MCF 10A (cell line): ENCODE results near the gene SMPD4. TPM values are rescaled to one million over a fixed set of nuclear protein-coding genes. Genes with fewer than 3 reads are reported as not detected.
"Not testable (repeated sequence)": the region's sequence is repeated elsewhere in the genome, so short reads cannot be mapped to it uniquely, and the experiment has no call there.

ENCODE experiments used
- BruUV-seq: library from RNA; stranded (reverse); fragments of 400-500 nt; replicated peaks from 2 replicates; lab custom pipeline; 2021; lab: Mats Ljungman, UMichigan
- CTCF ChIA-PET: fragments of 300-600 bp; sonication (Branson Sonifier 250); formaldehyde crosslinking; extraction: SDS; loops from one replicate; lab custom pipeline; 2021; ENCODE audit warnings: antibody characterized with exemption, inconsistent platforms; lab: Yijun Ruan, JAX
- POLR2A ChIA-PET: fragments of 300-600, 350-650 bp; sonication (Branson Sonifier 250); formaldehyde crosslinking; extraction: SDS; loops from one replicate; lab custom pipeline; 2020; ENCODE audit warnings: antibody characterized with exemption, inconsistent platforms; lab: Yijun Ruan, JAX
- DNase-seq: peaks from one replicate; pipeline ENCODE4 v3.0.0-alpha.2; 2018; ENCODE audit not compliant: unreplicated experiment
- H3K27ac Mint-ChIP-seq: one replicate; pipeline ENCODE4 v1.8.0; 2022; ENCODE audit warnings: mild to moderate bottlenecking, low read depth, mixed read lengths; ENCODE audit not compliant: unreplicated experiment
- H3K27me3 Mint-ChIP-seq: one replicate; pipeline ENCODE4 v1.8.0; 2022; ENCODE audit warnings: mixed read lengths; ENCODE audit not compliant: insufficient read depth, unreplicated experiment
- H3K36me3 Mint-ChIP-seq: one replicate; pipeline ENCODE4 v1.8.0; 2022; ENCODE audit warnings: mild to moderate bottlenecking, moderate library complexity, mixed read lengths; ENCODE audit not compliant: insufficient read depth, unreplicated experiment
- H3K4me1 Mint-ChIP-seq: one replicate; pipeline ENCODE4 v1.8.0; 2022; ENCODE audit warnings: mixed read lengths; ENCODE audit not compliant: insufficient read depth, unreplicated experiment
- H3K4me3 Mint-ChIP-seq: one replicate; pipeline ENCODE4 v1.8.0; 2022; ENCODE audit warnings: mild to moderate bottlenecking, moderate library complexity, mixed read lengths; ENCODE audit not compliant: unreplicated experiment
- H3K9me3 Mint-ChIP-seq: one replicate; pipeline ENCODE4 v1.8.0; 2022; ENCODE audit warnings: mixed read lengths; ENCODE audit not compliant: unreplicated experiment
- intact Hi-C: fragments of 100-400 bp; cut with micrococcal nuclease; formaldehyde crosslinking; loops from 2 replicates; pipeline ENCODE4 v1.14.1; 2022
- total RNA-seq: library from RNA; stranded (reverse); gene quantifications from 2 replicates; pipeline ENCODE4 v1.2.3, GENCODE V29; 2022
- TF ChIP-seq, protein P1 (sequence below): fragments of 200-600 bp; IDR thresholded peaks from one replicate; pipeline ENCODE4 v1.8.0; 2022; ENCODE audit warnings: antibody characterized with exemption, mild to moderate bottlenecking; ENCODE audit not compliant: unreplicated experiment

Gene SMPD4
- total RNA-seq, 1 experiment from 2014 or later = 41.1 TPM

DNA sequence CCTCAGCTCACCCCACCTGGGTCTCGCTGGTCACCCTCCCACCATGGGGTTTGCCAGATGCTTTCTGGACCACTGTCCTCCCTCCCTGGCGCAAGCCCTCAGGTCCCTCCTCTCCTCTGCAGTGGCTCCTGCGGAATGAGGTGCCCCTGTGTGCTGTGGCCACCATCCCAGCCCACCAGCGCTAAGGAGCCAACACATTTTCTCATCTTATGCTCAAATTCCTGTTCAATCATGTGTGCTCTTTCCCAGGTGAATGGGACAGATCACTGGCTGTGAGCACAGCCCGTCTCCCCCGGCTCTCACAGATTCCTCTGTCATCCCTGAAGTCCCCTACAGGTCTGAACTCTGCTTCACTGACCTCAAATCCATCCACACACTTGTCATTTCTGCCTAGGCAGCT, 21.3 kb downstream of the SMPD4 start:
- no peak overlapping the region for H3K27ac Mint-ChIP-seq
- peaks cover 40% of the 10 kb centered on the region for H3K36me3 Mint-ChIP-seq
- POLR2A ChIA-PET = no interaction called here
- CTCF ChIA-PET = no interaction called here
- no TSS peak for BruUV-seq
- TF ChIP-seq, protein P1, sequence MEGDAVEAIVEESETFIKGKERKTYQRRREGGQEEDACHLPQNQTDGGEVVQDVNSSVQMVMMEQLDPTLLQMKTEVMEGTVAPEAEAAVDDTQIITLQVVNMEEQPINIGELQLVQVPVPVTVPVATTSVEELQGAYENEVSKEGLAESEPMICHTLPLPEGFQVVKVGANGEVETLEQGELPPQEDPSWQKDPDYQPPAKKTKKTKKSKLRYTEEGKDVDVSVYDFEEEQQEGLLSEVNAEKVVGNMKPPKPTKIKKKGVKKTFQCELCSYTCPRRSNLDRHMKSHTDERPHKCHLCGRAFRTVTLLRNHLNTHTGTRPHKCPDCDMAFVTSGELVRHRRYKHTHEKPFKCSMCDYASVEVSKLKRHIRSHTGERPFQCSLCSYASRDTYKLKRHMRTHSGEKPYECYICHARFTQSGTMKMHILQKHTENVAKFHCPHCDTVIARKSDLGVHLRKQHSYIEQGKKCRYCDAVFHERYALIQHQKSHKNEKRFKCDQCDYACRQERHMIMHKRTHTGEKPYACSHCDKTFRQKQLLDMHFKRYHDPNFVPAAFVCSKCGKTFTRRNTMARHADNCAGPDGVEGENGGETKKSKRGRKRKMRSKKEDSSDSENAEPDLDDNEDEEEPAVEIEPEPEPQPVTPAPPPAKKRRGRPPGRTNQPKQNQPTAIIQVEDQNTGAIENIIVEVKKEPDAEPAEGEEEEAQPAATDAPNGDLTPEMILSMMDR = no peak
- no peaks in the 10 kb centered on the region for H3K27me3 Mint-ChIP-seq
- no peaks in the 10 kb centered on the region for H3K9me3 Mint-ChIP-seq
- H3K4me3 Mint-ChIP-seq = no peak overlapping the region
- intact Hi-C loops = no loop called here
- H3K4me1 Mint-ChIP-seq = no peaks in the 10 kb centered on the region
- no peak for DNase-seq

DNA sequence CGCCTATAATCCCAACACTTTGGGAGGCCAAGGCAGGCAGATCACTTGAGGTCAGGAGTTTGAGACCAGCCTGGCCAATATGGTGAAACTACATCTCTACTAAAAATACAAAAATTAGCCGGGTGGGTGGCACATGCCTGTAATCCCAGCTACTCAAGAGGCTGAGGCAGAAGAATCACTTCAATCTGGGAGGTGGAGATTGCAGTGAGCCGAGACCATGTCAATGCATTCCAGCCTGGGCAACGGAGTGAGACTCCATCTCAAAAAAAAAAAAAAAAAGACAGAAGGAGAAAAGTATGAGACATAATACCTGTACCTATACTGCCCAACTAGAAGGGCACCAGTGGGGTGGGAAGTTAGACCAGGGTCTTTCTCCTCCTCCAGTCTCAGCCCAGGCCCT, 22.0 kb downstream of the SMPD4 start:
- intact Hi-C loops, H3K4me1 Mint-ChIP-seq, H3K27ac Mint-ChIP-seq, BruUV-seq, H3K9me3 Mint-ChIP-seq, H3K27me3 Mint-ChIP-seq, POLR2A ChIA-PET, H3K4me3 Mint-ChIP-seq, CTCF ChIA-PET, DNase-seq: not testable (repeated sequence)
- peaks cover 35% of the 10 kb centered on the region for H3K36me3 Mint-ChIP-seq

DNA sequence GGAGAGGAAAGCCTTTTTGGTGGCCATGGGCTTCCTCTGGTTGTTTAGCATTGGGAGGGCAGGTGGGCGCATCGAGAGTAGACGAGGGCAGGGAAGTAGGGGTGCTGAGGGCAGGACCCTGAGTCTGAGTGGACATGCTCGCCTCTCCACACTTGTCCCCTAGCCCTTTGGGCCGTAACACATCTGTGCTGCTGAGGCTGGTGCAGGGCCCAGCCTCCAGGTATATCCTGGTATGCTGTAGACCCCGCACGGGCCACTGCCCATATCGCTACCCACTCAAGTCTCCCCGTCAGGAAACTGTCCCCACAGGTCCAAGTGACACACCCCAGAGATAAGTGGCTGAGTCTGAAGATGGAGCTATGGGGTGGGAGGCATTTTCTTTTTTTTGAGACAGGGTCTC, 22.8 kb downstream of the SMPD4 start:
- DNase-seq = no peak
- Mint-ChIP-seq H3K4me1 (no peaks in the 10 kb centered on the region), H3K27me3 (no peaks in the 10 kb centered on the region), H3K9me3 (no peaks in the 10 kb centered on the region), H3K36me3 (peaks cover 27% of the 10 kb centered on the region), H3K4me3 (no peak overlapping the region), H3K27ac (no peak overlapping the region)
- TF ChIP-seq, protein P1 = no peak
- intact Hi-C loops = no loop called here
- no TSS peak for BruUV-seq
- CTCF ChIA-PET = no interaction called here
- POLR2A ChIA-PET = no interaction called here

DNA sequence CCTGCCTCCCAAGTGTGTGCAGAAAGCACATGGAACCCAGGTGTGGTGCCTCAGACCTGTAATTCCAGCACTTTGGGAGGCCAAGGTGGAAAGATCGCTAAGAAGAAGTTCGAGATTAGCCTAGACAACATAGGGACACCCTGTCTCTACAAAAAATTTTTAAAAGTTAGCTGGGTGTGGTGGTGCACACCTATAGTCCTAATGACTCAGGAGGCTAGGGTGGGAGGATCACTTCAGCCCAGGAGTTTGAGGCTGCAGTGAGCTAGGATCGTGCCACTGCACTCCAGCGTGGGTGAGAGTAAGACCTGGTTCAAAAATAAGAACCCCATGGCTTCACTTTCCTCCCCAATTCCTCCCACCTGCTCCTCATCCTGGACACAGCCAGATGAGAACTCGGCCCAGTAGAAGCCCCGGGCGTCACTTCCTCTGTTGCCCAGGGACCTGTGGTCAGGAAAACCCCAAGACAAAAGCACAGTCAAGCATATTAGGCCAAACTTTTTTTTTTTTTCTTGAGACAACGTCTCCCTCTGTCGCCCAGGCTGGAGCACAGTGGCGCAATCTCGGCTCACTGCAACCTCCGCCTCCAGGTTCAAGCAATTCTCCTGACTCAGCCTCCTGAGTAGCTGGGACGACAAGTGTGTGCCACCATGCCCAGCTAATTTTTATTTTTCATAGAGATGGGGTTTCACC, 23.4 kb downstream of the SMPD4 start:
- DNase-seq, intact Hi-C loops, H3K4me1 Mint-ChIP-seq, H3K27ac Mint-ChIP-seq, POLR2A ChIA-PET, H3K4me3 Mint-ChIP-seq, H3K27me3 Mint-ChIP-seq, BruUV-seq, H3K9me3 Mint-ChIP-seq: not testable (repeated sequence)
- H3K36me3 Mint-ChIP-seq = peaks cover 23% of the 10 kb centered on the region
- CTCF ChIA-PET = interaction anchor here (0.9 kb wide), 1 partner anchor 180 kb away, joined by 3 read pairs; no protein-coding TSS in a partner anchor

DNA sequence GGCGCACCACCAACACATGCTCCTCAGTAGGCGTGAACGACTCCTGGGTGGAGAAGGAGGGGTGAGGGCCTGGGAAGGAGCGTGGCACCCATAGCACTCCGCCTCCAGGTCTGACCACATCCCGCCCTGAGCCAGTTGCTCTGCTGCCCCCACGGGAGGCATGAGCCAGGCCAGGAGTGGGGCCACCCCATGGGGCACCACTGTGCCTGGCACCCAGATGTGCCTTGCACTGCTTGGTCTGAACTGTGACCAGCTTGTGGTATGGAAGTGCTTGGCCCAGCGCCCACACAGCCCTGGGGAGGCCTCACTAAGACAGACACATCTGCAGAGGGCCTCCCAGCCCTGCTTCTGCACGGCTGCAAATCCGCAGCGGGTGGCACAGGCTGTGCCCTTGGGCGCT, 24.0 kb downstream of the SMPD4 start:
- H3K4me3 Mint-ChIP-seq, POLR2A ChIA-PET, H3K27me3 Mint-ChIP-seq, intact Hi-C loops, H3K4me1 Mint-ChIP-seq, BruUV-seq, H3K9me3 Mint-ChIP-seq, H3K27ac Mint-ChIP-seq, DNase-seq: not testable (repeated sequence)
- H3K36me3 Mint-ChIP-seq = peaks cover 23% of the 10 kb centered on the region
- CTCF ChIA-PET = interaction anchor here (0.9 kb wide), 1 partner anchor 181 kb away, joined by 3 read pairs; no protein-coding TSS in a partner anchor
